HG03457 (cell line): ENCODE results near the gene PTMS.

Experiments
- ATAC-seq: cut with Tn5 transposase; IDR thresholded peaks from one replicate; pipeline ENCODE4 v1.9.1; 2021; ENCODE audit warnings: moderate number of reproducible peaks; ENCODE audit not compliant: unreplicated experiment

Gene PTMS

GRCh38 chr12:6787309-6787708, 21.1 kb downstream of the PTMS start:
- no peak for ATAC-seq

GRCh38 chr12:6788972-6789924, 23.1 kb downstream of the PTMS start, which contains the start of gene CD4:
Gene CD4, plus strand, starts transcription at chr12:6789528. Its CDS starts 10,611 bp downstream, at chr12:6800139.
- no peak for ATAC-seq

- no peak for ATAC-seq
These were observed 24.5 kb downstream of the PTMS start for GRCh38 chr12:6790496-6791150.

- no peak for ATAC-seq
These were observed 25.9 kb downstream of the PTMS start for GRCh38 chr12:6791931-6792520.

- ATAC-seq = no peak
These were observed 26.5 kb downstream of the PTMS start for GRCh38 chr12:6792522-6793201.

GRCh38 chr12:6795088-6795487, 28.9 kb downstream of the PTMS start:
- ATAC-seq = no peak

- ATAC-seq = no peak
These were observed 30.4 kb downstream of the PTMS start for GRCh38 chr12:6796576-6796975.

- no peak for ATAC-seq
These were observed 33.0 kb downstream of the PTMS start for GRCh38 chr12:6799147-6799546.

GRCh38 chr12:6807170-6807569, 41.0 kb downstream of the PTMS start:
- no peak for ATAC-seq

GRCh38 chr12:6809056-6809455, 42.9 kb downstream of the PTMS start:
- ATAC-seq = no peak

GRCh38 chr12:6810758-6811157, 44.6 kb downstream of the PTMS start:
- ATAC-seq = no peak

GRCh38 chr12:6813363-6813762, 47.2 kb downstream of the PTMS start:
- no peak for ATAC-seq

GRCh38 chr12:6816598-6816997, 50.4 kb downstream of the PTMS start:
- no peak for ATAC-seq

GRCh38 chr12:6817098-6817497, 50.9 kb downstream of the PTMS start:
- no peak for ATAC-seq

GRCh38 chr12:6817662-6818157, 51.5 kb downstream of the PTMS start:
- ATAC-seq = no peak

GRCh38 chr12:6818222-6818621, 52.1 kb downstream of the PTMS start:
- ATAC-seq = no peak

- no peak for ATAC-seq
These were observed 52.5 kb downstream of the PTMS start for GRCh38 chr12:6818645-6819044.

GRCh38 chr12:6819106-6820030, 53.2 kb downstream of the PTMS start:
- ATAC-seq = no peak

- no peak for ATAC-seq
These were observed 54.0 kb downstream of the PTMS start for GRCh38 chr12:6820166-6820565.
